SU-DHL-6 (cell line): ENCODE results near the gene DACH2.

Source experiments
- EZH2phosphoT487 ChIP-seq: fragments of 200-600 bp; sonication (generic), shearing (Covaris generic); conservative IDR thresholded peaks from 2 replicates; pipeline ENCODE4 v1.6.1; 2018; ENCODE audit warnings: mild to moderate bottlenecking, antibody characterized with exemption, low read length, moderate library complexity, mixed read lengths
- TF ChIP-seq, protein P1 (sequence below): fragments of 200-600 bp; sonication (generic); IDR thresholded peaks from one replicate; pipeline ENCODE4 v1.5.1; 2017; ENCODE audit warnings: antibody characterized with exemption, mild to moderate bottlenecking, low read length, moderate library complexity; ENCODE audit not compliant: insufficient read depth, poor library complexity, severe bottlenecking

DNA sequence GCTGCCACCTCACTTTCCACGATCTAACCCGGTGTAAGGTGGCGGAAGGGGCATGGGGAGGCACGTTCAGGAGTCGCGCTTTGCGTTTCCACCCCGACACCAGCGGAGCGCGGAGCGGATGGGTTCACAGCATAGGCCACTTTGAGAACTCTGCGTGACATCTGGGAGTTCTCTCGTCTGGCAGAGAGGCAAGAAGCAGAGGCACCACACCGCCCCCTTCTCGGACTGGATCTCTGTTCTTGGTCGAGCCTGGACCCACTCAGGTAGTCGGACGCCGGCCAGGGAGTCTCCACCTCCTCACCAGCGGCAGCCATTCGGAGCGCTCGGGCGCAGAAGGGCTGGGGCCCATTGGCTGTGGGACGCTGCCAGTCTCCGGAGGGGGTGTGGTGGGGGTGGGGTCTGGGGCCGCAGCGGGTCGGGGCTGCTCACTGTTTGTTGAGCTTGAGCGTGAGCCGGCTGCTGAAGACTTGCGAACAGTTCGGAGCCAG, at the start of gene DACH2:
- TF ChIP-seq, protein P1, sequence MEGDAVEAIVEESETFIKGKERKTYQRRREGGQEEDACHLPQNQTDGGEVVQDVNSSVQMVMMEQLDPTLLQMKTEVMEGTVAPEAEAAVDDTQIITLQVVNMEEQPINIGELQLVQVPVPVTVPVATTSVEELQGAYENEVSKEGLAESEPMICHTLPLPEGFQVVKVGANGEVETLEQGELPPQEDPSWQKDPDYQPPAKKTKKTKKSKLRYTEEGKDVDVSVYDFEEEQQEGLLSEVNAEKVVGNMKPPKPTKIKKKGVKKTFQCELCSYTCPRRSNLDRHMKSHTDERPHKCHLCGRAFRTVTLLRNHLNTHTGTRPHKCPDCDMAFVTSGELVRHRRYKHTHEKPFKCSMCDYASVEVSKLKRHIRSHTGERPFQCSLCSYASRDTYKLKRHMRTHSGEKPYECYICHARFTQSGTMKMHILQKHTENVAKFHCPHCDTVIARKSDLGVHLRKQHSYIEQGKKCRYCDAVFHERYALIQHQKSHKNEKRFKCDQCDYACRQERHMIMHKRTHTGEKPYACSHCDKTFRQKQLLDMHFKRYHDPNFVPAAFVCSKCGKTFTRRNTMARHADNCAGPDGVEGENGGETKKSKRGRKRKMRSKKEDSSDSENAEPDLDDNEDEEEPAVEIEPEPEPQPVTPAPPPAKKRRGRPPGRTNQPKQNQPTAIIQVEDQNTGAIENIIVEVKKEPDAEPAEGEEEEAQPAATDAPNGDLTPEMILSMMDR: no peak
- TF ChIP-seq EZH2phosphoT487: no peak
